ENCODE measurements around the gene AKR1C8. TPM values are rescaled to one million over a fixed set of nuclear protein-coding genes. Genes with fewer than 3 reads are reported as not detected.
"Not testable (repeated sequence)": the region's sequence is repeated elsewhere in the genome, so short reads cannot be mapped to it uniquely, and the experiment has no call there.

Gene AKR1C8
- total RNA-seq, 1 donor from 2014 or later = not detected

- Mint-ChIP-seq H3K27me3 (ENCODE audit: unreplicated experiment) (peaks cover 4% of the 10 kb centered on the region), H3K27ac (ENCODE audit: unreplicated experiment) (no peak overlapping the region)
These were observed 34.3 kb upstream of the AKR1C8 start for GRCh38 chr10:5219262-5219661.

DNA sequence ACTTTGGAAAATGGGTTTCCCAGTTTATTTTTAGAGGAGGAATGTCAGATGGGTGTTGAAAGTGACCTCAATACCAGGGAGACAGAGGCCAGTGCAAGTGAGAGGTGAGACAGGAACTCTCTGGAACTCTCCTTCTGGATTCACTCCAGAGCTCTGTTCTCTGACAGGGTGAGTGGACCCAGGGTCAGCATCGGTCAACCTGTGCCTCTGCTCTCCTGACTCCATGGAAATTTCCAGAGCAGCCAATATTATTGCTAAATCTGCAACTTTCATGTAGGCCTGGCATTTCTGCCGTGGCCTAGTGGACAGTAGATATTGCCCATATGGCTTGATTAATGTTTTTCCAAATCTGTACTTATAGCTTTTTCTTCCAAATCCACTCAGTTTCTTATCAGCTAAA, 31.9 kb upstream of the AKR1C8 start:
- no peak overlapping the region for H3K4me3 Mint-ChIP-seq (ENCODE audit: unreplicated experiment)
- no peak overlapping the region for H3K27ac Mint-ChIP-seq (ENCODE audit: unreplicated experiment)
- H3K9me3 Mint-ChIP-seq (ENCODE audit: unreplicated experiment) = no peaks in the 10 kb centered on the region
- no peaks in the 10 kb centered on the region for H3K4me1 Mint-ChIP-seq (ENCODE audit: unreplicated experiment)
- H3K36me3 Mint-ChIP-seq (ENCODE audit: unreplicated experiment) = no peaks in the 10 kb centered on the region
- H3K27me3 Mint-ChIP-seq (ENCODE audit: unreplicated experiment) = peaks cover 4% of the 10 kb centered on the region
- DNase-seq (ENCODE audit: extremely low spot score, unreplicated experiment) = no peak
- TF ChIP-seq CTCF (IDR thresholded peaks at IDR 0.05) = no peak

More at GRCh38 chr10:5219262-5219661, 34.3 kb upstream of the AKR1C8 start:
- Mint-ChIP-seq H3K36me3 (ENCODE audit: unreplicated experiment) (no peaks in the 10 kb centered on the region), H3K4me3 (ENCODE audit: unreplicated experiment) (no peak overlapping the region), H3K9me3 (ENCODE audit: unreplicated experiment) (peaks cover 4% of the 10 kb centered on the region), H3K4me1 (ENCODE audit: unreplicated experiment) (no peaks in the 10 kb centered on the region)
- DNase-seq (ENCODE audit: extremely low spot score, unreplicated experiment) = no peak
- TF ChIP-seq CTCF (IDR thresholded peaks at IDR 0.05) = no peak

DNA sequence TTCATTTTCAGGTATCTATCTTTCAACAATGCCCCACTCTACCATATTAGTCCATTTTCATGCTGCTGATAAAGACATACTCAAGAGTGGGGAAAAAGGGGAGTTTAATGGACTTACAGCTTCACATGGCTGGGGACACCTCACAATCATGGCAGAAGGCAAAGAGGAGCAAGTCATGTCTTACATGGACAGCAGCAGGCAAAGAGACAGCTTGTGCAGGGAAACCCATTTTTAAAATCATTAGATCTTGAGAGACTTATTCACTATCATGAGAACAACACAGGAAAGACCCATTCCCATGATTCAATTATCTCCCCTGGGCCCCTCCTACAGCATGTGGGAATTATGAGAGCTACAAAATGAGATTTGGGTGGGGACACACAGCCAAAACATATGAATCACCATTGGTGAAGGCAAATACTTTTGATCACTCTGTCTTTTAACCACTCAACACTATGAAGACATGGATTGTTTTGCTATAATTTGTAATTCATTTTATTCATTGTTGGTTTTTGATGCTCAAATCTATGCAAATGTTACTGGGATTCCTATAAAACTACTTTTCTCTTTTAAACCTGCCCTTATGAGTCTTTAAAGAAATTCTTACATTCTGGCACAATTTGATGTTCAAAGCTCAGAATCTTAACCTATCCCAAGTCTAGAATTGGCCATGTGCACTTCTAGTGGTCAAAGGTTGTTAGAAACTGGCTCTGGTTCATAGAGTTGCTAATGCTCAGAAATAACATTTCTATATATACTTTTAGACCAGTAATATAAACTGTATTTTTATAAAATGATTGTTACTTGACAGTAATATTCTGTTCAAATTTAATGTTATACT, 27.0 kb upstream of the AKR1C8 start:
- no peak overlapping the region for H3K4me3 Mint-ChIP-seq (ENCODE audit: unreplicated experiment)
- H3K4me1 Mint-ChIP-seq (ENCODE audit: unreplicated experiment) = no peaks in the 10 kb centered on the region
- no peak for TF ChIP-seq CTCF (IDR thresholded peaks at IDR 0.05)
- no peaks in the 10 kb centered on the region for H3K36me3 Mint-ChIP-seq (ENCODE audit: unreplicated experiment)
- H3K27me3 Mint-ChIP-seq (ENCODE audit: unreplicated experiment) = peaks cover 6% of the 10 kb centered on the region
- no peak overlapping the region for H3K27ac Mint-ChIP-seq (ENCODE audit: unreplicated experiment)
- DNase-seq (ENCODE audit: extremely low spot score, unreplicated experiment) = no peak
- H3K9me3 Mint-ChIP-seq (ENCODE audit: unreplicated experiment) = no peaks in the 10 kb centered on the region

DNA sequence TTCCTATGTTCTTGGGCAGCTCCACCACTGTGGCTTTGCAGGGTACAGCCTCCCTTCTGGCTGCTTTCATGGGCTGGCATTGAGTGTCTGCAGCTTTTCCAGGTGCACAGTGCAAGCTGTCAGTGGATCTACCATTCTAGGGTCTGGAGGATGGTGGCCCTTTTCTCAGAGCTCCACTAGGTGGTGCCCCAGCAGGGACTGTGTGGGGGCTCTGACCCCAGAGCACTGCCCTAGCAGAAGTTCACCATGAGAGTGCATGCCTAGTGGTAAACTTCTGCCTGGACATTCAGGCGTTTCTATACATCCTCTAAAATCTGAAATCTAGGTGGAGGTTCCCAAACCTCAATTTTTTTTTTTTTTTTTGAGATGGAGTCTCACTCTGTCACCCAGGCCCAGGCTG, 25.3 kb upstream of the AKR1C8 start:
- not testable (repeated sequence) for H3K9me3 Mint-ChIP-seq (ENCODE audit: unreplicated experiment); H3K27me3 Mint-ChIP-seq (ENCODE audit: unreplicated experiment); H3K4me3 Mint-ChIP-seq (ENCODE audit: unreplicated experiment); H3K36me3 Mint-ChIP-seq (ENCODE audit: unreplicated experiment); DNase-seq (ENCODE audit: extremely low spot score, unreplicated experiment); H3K4me1 Mint-ChIP-seq (ENCODE audit: unreplicated experiment); H3K27ac Mint-ChIP-seq (ENCODE audit: unreplicated experiment)

DNA sequence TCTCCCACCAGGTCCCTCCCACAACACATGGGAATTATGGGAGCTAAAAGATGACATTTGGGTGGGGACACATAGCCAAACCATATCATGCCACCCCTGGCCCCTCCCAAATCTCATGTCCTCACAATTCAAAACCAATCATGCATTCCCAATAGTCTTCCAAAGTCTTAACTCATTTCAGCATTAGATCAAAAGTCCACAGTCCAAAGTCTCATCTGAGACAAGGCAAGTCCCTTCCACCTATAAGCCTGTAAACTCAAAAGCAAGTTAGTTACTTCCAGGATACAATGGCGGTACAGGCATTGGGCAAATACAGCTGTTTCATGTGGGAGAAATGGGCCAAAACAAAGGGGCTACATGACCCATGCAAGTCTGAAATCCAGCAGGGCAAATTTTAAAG, 24.8 kb upstream of the AKR1C8 start:
- H3K4me1 Mint-ChIP-seq (ENCODE audit: unreplicated experiment); H3K27ac Mint-ChIP-seq (ENCODE audit: unreplicated experiment); H3K36me3 Mint-ChIP-seq (ENCODE audit: unreplicated experiment); H3K4me3 Mint-ChIP-seq (ENCODE audit: unreplicated experiment); DNase-seq (ENCODE audit: extremely low spot score, unreplicated experiment); H3K9me3 Mint-ChIP-seq (ENCODE audit: unreplicated experiment); H3K27me3 Mint-ChIP-seq (ENCODE audit: unreplicated experiment): not testable (repeated sequence)

GRCh38 chr10:5206799-5207198, 21.8 kb upstream of the AKR1C8 start:
- Mint-ChIP-seq H3K4me3 (ENCODE audit: unreplicated experiment) (no peak overlapping the region), H3K36me3 (ENCODE audit: unreplicated experiment) (no peaks in the 10 kb centered on the region), H3K27me3 (ENCODE audit: unreplicated experiment) (peaks cover 5% of the 10 kb centered on the region), H3K9me3 (ENCODE audit: unreplicated experiment) (no peaks in the 10 kb centered on the region), H3K27ac (ENCODE audit: unreplicated experiment) (no peak overlapping the region), H3K4me1 (ENCODE audit: unreplicated experiment) (no peaks in the 10 kb centered on the region)
- no peak for TF ChIP-seq CTCF (IDR thresholded peaks at IDR 0.05)
- no peak for DNase-seq (ENCODE audit: extremely low spot score, unreplicated experiment)

All from osteocyte (in vitro differentiated cells).